HCT116 (cell line): ENCODE measurements around the gene UPB1. TPM values are rescaled to one million over a fixed set of nuclear protein-coding genes. Genes with fewer than 3 reads are reported as not detected.

ENCODE experiments used
- ATAC-seq: fragments of 200-7000 bp; cut with Tn5 transposase; 2 replicates; pipeline ENCODE4 v1.9.1; 2020; ENCODE audit warnings: mild to moderate bottlenecking, moderate library complexity
- BruUV-seq: library from RNA; stranded (reverse); fragments of 400-500 nt; replicated peaks from 2 replicates; lab custom pipeline; 2021; lab: Mats Ljungman, UMichigan
- CTCF ChIA-PET: fragments of 300-600 bp; sonication (Branson Sonifier 250); formaldehyde crosslinking; loops from one replicate; lab custom pipeline; 2021; ENCODE audit warnings: antibody characterized with exemption; lab: Charles Lee
- POLR2A ChIA-PET: fragments of 300-600, 350-600 bp; sonication (Branson Sonifier 250); formaldehyde crosslinking; loops from one replicate; lab custom pipeline; 2021; ENCODE audit warnings: antibody characterized with exemption; lab: Charles Lee
- RAD21 ChIA-PET, 2 experiments: fragments of 300-600 bp; sonication (Branson Sonifier 250); formaldehyde crosslinking; loops; one replicate each; lab custom pipeline; 2023; ENCODE audit warnings: low total read pairs in 2 of 2; ENCODE audit not compliant: uncharacterized antibody in 2 of 2, unreplicated experiment in 2 of 2, low non-redundant PET in 1 of 2; lab: Charles Lee
- DNase-seq: peaks from one replicate; pipeline ENCODE4 v3.0.0-alpha.2; 2010; ENCODE audit warnings: low read depth, low spot score
- H2AFZ ChIP-seq: fragments of 200-600 bp; shearing (Covaris generic), sonication (generic); 2 replicates; pipeline ENCODE4 v1.6.1; 2017; ENCODE audit warnings: low read depth, mixed run types, mixed read lengths, antibody characterized with exemption, low read length; ENCODE audit not compliant: poor library complexity, severe bottlenecking
- H3K27ac ChIP-seq: 2 replicates; pipeline ENCODE4 v1.5.1; 2012; ENCODE audit warnings: low read depth, low read length
- H3K27me3 ChIP-seq: fragments of 200-600 bp; sonication (generic); 2 replicates; pipeline ENCODE4 v1.6.1; 2016; ENCODE audit warnings: mixed run types, low read length, mixed read lengths; ENCODE audit not compliant: insufficient read depth
- H3K36me3 ChIP-seq, 2 experiments: fragments of 200-500 bp in 1 of 2; fragments of 200-600 bp in 1 of 2; sonication (Bioruptor generic) in 1 of 2; sonication (generic) in 1 of 2; 2 replicates each; pipeline versions ENCODE4 v1.5.1 to v1.6.1; 2014 to 2016; ENCODE audit warnings: low read length in 2 of 2, inconsistent platforms in 1 of 2, mixed read lengths in 1 of 2, mixed run types in 1 of 2; ENCODE audit not compliant: insufficient read depth in 2 of 2, control insufficient read depth in 1 of 2
- H3K4me1 ChIP-seq, 2 experiments: fragments of 200-600 bp in 1 of 2; sonication (generic) in 1 of 2; 2 replicates each; pipeline versions ENCODE4 v1.5.1 to v1.6.1; 2012 to 2017; ENCODE audit warnings: low read length in 2 of 2, inconsistent platforms in 1 of 2, mild to moderate bottlenecking in 1 of 2, mixed read lengths in 1 of 2, mixed run types in 1 of 2, moderate library complexity in 1 of 2; ENCODE audit not compliant: insufficient read depth in 2 of 2, control insufficient read depth in 1 of 2
- H3K4me2 ChIP-seq: fragments of 200-600 bp; sonication (generic); 2 replicates; pipeline ENCODE4 v1.6.1; 2017; ENCODE audit warnings: mixed run types, low read length, mixed read lengths
- H3K4me3 ChIP-seq, 2 experiments: fragments of 200-600 bp in 1 of 2; sonication (generic) in 1 of 2; replicated peaks in 1 of 2; 2 replicates each; pipeline ENCODE4 v1.5.1; 2011 to 2016; ENCODE audit warnings: low read length in 2 of 2, control low read depth in 1 of 2, low read depth in 1 of 2, mild to moderate bottlenecking in 1 of 2, mixed read lengths in 1 of 2, mixed run types in 1 of 2
- H3K79me2 ChIP-seq: fragments of 200-600 bp; sonication (generic); 2 replicates; pipeline ENCODE4 v1.6.1; 2017; ENCODE audit warnings: mild to moderate bottlenecking, mixed run types, low read length, moderate library complexity, mixed read lengths; ENCODE audit not compliant: insufficient read depth
- H3K9ac ChIP-seq: fragments of 200-600 bp; sonication (generic); 2 replicates; pipeline ENCODE4 v1.6.1; 2016; ENCODE audit warnings: low read length, mixed read lengths
- H3K9me2 ChIP-seq: fragments of 200-600 bp; sonication (generic), shearing (Covaris generic); 2 replicates; pipeline ENCODE4 v1.6.1; 2017; ENCODE audit warnings: mixed run types, mild to moderate bottlenecking, moderate library complexity; ENCODE audit not compliant: insufficient read depth
- H3K9me3 ChIP-seq, 2 experiments: fragments of 200-500 bp in 1 of 2; fragments of 200-600 bp in 1 of 2; sonication (Bioruptor generic) in 1 of 2; sonication (generic) in 1 of 2; 2 replicates each; pipeline ENCODE4 v1.6.1; 2014 to 2017; ENCODE audit warnings: low read length in 2 of 2, mixed read lengths in 2 of 2, inconsistent platforms in 1 of 2, low read depth in 1 of 2, mild to moderate bottlenecking in 1 of 2, mixed run types in 1 of 2, moderate library complexity in 1 of 2; ENCODE audit not compliant: control insufficient read depth in 1 of 2, insufficient read depth in 1 of 2
- H4K20me1 ChIP-seq: fragments of 200-600 bp; sonication (generic), shearing (Covaris generic); 2 replicates; pipeline ENCODE4 v1.6.1; 2017; ENCODE audit warnings: mixed run types, mild to moderate bottlenecking, moderate library complexity; ENCODE audit not compliant: insufficient read depth
- FOSL1 ChIP-seq: IDR thresholded peaks from 2 replicates; pipeline ENCODE4 v1.6.1; 2012; ENCODE audit warnings: low read depth
- JUND ChIP-seq: IDR thresholded peaks from 2 replicates; pipeline ENCODE4 v1.6.1; 2012
- MAX ChIP-seq: IDR thresholded peaks from 2 replicates; pipeline ENCODE4 v1.6.1; 2012
- POLR2AphosphoS5 ChIP-seq: IDR thresholded peaks from 2 replicates; pipeline ENCODE4 v1.6.1; 2011; ENCODE audit warnings: mild to moderate bottlenecking, low read depth, low read length, moderate library complexity
- TCF7L2 ChIP-seq: IDR thresholded peaks from 2 replicates; pipeline ENCODE4 v1.7.0; 2011; ENCODE audit warnings: borderline replicate concordance, inconsistent platforms; ENCODE audit not compliant: insufficient read depth, insufficient read length; ENCODE audit errors: extremely low read depth
- YY1 ChIP-seq: IDR thresholded peaks from 2 replicates; pipeline ENCODE4 v1.6.1; 2011; ENCODE audit warnings: low read length, low read depth, moderate library complexity, mild to moderate bottlenecking; ENCODE audit not compliant: insufficient replicate concordance; ENCODE audit errors: extremely low read depth
- intact Hi-C: fragments of 100-400 bp; cut with micrococcal nuclease; formaldehyde crosslinking; loops from 2 replicates; pipeline ENCODE4 v1.10.0; 2022
- total RNA-seq: library from RNA; stranded (reverse); gene quantifications from one replicate; pipeline ENCODE4 v1.2.1, GENCODE V29; 2021; ENCODE audit not compliant: unreplicated experiment
- TF ChIP-seq, protein P1 (sequence below): IDR thresholded peaks from 2 replicates; pipeline ENCODE4 v1.6.1; 2012; ENCODE audit warnings: low read depth

UPB1 gene
- total RNA-seq, 1 experiment from 2014 or later = 0.27 TPM

DNA sequence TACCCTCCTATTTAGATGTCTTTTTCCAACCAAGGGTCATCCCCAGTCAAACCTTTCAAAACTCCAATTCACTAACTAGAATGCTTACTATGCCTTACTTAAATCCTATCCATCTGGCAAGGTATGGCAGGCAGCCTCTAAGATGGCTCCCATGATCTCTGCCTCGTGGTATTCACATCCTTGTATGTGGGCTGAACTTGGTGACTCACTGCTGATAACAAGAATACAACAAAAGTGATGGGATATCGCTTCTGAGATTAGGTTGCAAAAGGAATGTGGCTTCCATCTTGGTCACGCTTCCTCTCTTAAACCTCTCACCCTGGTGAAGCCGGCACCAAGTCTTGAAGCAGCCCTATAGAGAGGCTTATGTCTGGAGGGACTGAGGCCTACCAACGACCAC is 29.6 kb upstream of the UPB1 start:
- Histone ChIP-seq H3K9ac (no peak overlapping the region), H4K20me1 (no peaks in the 10 kb centered on the region), H3K4me3 (no peak overlapping the region), H2AFZ (peak overlapping the region; percentile 97), H3K27me3 (no peaks in the 10 kb centered on the region), H3K9me3 (no peaks in the 10 kb centered on the region), H3K4me2 (peak overlapping the region; percentile 68), H3K36me3 (no peaks in the 10 kb centered on the region), H3K9me2 (no peaks in the 10 kb centered on the region), H3K4me1 (peaks cover 25 to 39% of the 10 kb centered on the region in 2 experiments), H3K79me2 (no peaks in the 10 kb centered on the region), H3K27ac (no peak overlapping the region)
- RAD21 ChIA-PET = no interaction called here
- intact Hi-C loops = no loop called here
- TF ChIP-seq MAX = peak; percentile 38; the same call in 1 of the 2 replicates
- no peak for TF ChIP-seq FOSL1
- CTCF ChIA-PET = no interaction called here
- BruUV-seq = no TSS peak
- ATAC-seq (peak; percentile 57), DNase-seq (peak; percentile 3)
- POLR2A ChIA-PET = interaction anchor here (0.6 kb wide), 1 partner anchor 18 kb away, joined by 4 read pairs; no protein-coding TSS in a partner anchor

- H3K4me1 ChIP-seq = peaks cover 25 to 39% of the 10 kb centered on the region in 2 experiments
- no peak overlapping the region for H3K4me3 ChIP-seq
- BruUV-seq = no TSS peak
- no peak overlapping the region for H3K9ac ChIP-seq
- no peaks in the 10 kb centered on the region for H3K79me2 ChIP-seq
- H4K20me1 ChIP-seq = no peaks in the 10 kb centered on the region
- no peaks in the 10 kb centered on the region for H3K27me3 ChIP-seq
- RAD21 ChIA-PET = no interaction called here
- POLR2A ChIA-PET = no interaction called here
- DNase-seq (no peak), ATAC-seq (no peak)
- peak overlapping the region; percentile 58; the same call in 1 of the 2 replicates for H3K27ac ChIP-seq
- TF ChIP-seq POLR2AphosphoS5 (no peak), TCF7L2 (no peak), YY1 (no peak), MAX (no peak), JUND (no peak)
- TF ChIP-seq, protein P1, sequence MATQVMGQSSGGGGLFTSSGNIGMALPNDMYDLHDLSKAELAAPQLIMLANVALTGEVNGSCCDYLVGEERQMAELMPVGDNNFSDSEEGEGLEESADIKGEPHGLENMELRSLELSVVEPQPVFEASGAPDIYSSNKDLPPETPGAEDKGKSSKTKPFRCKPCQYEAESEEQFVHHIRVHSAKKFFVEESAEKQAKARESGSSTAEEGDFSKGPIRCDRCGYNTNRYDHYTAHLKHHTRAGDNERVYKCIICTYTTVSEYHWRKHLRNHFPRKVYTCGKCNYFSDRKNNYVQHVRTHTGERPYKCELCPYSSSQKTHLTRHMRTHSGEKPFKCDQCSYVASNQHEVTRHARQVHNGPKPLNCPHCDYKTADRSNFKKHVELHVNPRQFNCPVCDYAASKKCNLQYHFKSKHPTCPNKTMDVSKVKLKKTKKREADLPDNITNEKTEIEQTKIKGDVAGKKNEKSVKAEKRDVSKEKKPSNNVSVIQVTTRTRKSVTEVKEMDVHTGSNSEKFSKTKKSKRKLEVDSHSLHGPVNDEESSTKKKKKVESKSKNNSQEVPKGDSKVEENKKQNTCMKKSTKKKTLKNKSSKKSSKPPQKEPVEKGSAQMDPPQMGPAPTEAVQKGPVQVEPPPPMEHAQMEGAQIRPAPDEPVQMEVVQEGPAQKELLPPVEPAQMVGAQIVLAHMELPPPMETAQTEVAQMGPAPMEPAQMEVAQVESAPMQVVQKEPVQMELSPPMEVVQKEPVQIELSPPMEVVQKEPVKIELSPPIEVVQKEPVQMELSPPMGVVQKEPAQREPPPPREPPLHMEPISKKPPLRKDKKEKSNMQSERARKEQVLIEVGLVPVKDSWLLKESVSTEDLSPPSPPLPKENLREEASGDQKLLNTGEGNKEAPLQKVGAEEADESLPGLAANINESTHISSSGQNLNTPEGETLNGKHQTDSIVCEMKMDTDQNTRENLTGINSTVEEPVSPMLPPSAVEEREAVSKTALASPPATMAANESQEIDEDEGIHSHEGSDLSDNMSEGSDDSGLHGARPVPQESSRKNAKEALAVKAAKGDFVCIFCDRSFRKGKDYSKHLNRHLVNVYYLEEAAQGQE = no peak
- TF ChIP-seq, all 23 proteins: peak for 0
- no peaks in the 10 kb centered on the region for H3K36me3 ChIP-seq
- CTCF ChIA-PET = no interaction called here
- peak overlapping the region; percentile 68 for H3K4me2 ChIP-seq
- peak overlapping the region; percentile 97 for H2AFZ ChIP-seq
- intact Hi-C loops = no loop called here
- no peaks in the 10 kb centered on the region for H3K9me2 ChIP-seq
- H3K9me3 ChIP-seq = no peaks in the 10 kb centered on the region
Observed at GRCh38 chr22:24465975-24466374, 29.2 kb upstream of the UPB1 start.
